ENCODE results near the gene VPS13A. TPM values are rescaled to one million over a fixed set of nuclear protein-coding genes. Genes with fewer than 3 reads are reported as not detected.
A peak's percentile ranks its signal among the peaks of the same experiment; 100 is the strongest.

Gene VPS13A
- polyA plus RNA-seq, 1 donor from 2014 or later: 20.6 TPM

GRCh38 chr9:77176686-77177142 lies 620 bp upstream of the VPS13A start:
- no peaks in the 10 kb centered on the region for H3K9me3 ChIP-seq (ENCODE audit: low read length)
- H4K20me1 ChIP-seq (ENCODE audit: insufficient read depth): no peaks in the 10 kb centered on the region
- peaks cover 26% of the 10 kb centered on the region for H3K79me2 ChIP-seq (replicated peaks; ENCODE audit: insufficient read depth, low read length)
- peak overlapping the region; percentile 89 for H3K4me3 ChIP-seq (ENCODE audit: low read length)
- no peaks in the 10 kb centered on the region for H3K9me2 ChIP-seq (ENCODE audit: insufficient read depth, low read length)
- TF ChIP-seq MXI1 (conservative IDR thresholded peaks at IDR 0.05; ENCODE audit: poor library complexity, severe bottlenecking) (no peak), SMC3 (conservative IDR thresholded peaks at IDR 0.05; ENCODE audit: poor library complexity) (no peak), EP300 (conservative IDR thresholded peaks at IDR 0.05; ENCODE audit: poor library complexity, severe bottlenecking) (no peak), REST (IDR thresholded peaks at IDR 0.05; ENCODE audit: borderline replicate concordance) (no peak), TAF1 (IDR thresholded peaks at IDR 0.05; ENCODE audit: low read depth) (no peak), EZH2 (IDR thresholded peaks at IDR 0.05; ENCODE audit: borderline replicate concordance, insufficient read depth, low read length, poor library complexity, severe bottlenecking) (no peak), POLR2AphosphoS5 (IDR thresholded peaks at IDR 0.05) (no peak), RAD21 (conservative IDR thresholded peaks at IDR 0.05) (no peak), CTCF (IDR thresholded peaks at IDR 0.05; ENCODE audit: poor library complexity, severe bottlenecking) (no peak)
- H3K36me3 ChIP-seq (ENCODE audit: insufficient read depth, low read length): no peaks in the 10 kb centered on the region
- H3K9ac ChIP-seq (ENCODE audit: low read length): peak overlapping the region; percentile 74
- peak overlapping the region; percentile 36 for H3K4me2 ChIP-seq (ENCODE audit: low read length)
- peak overlapping the region; percentile 83 for H2AFZ ChIP-seq (ENCODE audit: low read depth, low read length)
- H3K27ac ChIP-seq (ENCODE audit: low read length): peak overlapping the region; percentile 40
- no peaks in the 10 kb centered on the region for H3F3A ChIP-seq (ENCODE audit: insufficient read depth, low read length, poor library complexity, severe bottlenecking)
- no peaks in the 10 kb centered on the region for H3K27me3 ChIP-seq (ENCODE audit: insufficient read depth, low read depth, low read length)

- peak overlapping the region; percentile 74 for H3K9ac ChIP-seq (ENCODE audit: low read length)
- H3K9me3 ChIP-seq (ENCODE audit: low read length): no peaks in the 10 kb centered on the region
- peak overlapping the region; percentile 71 for H2AFZ ChIP-seq (ENCODE audit: low read depth, low read length)
- H3F3A ChIP-seq (ENCODE audit: insufficient read depth, low read length, poor library complexity, severe bottlenecking): no peaks in the 10 kb centered on the region
- peaks cover 29% of the 10 kb centered on the region for H3K79me2 ChIP-seq (replicated peaks; ENCODE audit: insufficient read depth, low read length)
- H3K4me3 ChIP-seq (ENCODE audit: low read length): peak overlapping the region; percentile 89
- no peaks in the 10 kb centered on the region for H3K9me2 ChIP-seq (ENCODE audit: insufficient read depth, low read length)
- H3K36me3 ChIP-seq (ENCODE audit: insufficient read depth, low read length): no peaks in the 10 kb centered on the region
- peak; percentile 58 for TF ChIP-seq MXI1 (conservative IDR thresholded peaks at IDR 0.05; ENCODE audit: poor library complexity, severe bottlenecking)
- TF ChIP-seq TAF1 (IDR thresholded peaks at IDR 0.05; ENCODE audit: low read depth): no peak
- H3K27ac ChIP-seq (ENCODE audit: low read length): peak overlapping the region; percentile 31
- no peaks in the 10 kb centered on the region for H3K27me3 ChIP-seq (ENCODE audit: insufficient read depth, low read depth, low read length)
- H3K4me2 ChIP-seq (ENCODE audit: low read length): peak overlapping the region; percentile 81
- H4K20me1 ChIP-seq (ENCODE audit: insufficient read depth): no peaks in the 10 kb centered on the region
Observed at GRCh38 chr9:77177894-77178794, 810 bp downstream of the VPS13A start.

Measured in neural cell (in vitro differentiated cells).